ENCODE measurements around the gene HOMER2.

HOMER2 gene

DNA sequence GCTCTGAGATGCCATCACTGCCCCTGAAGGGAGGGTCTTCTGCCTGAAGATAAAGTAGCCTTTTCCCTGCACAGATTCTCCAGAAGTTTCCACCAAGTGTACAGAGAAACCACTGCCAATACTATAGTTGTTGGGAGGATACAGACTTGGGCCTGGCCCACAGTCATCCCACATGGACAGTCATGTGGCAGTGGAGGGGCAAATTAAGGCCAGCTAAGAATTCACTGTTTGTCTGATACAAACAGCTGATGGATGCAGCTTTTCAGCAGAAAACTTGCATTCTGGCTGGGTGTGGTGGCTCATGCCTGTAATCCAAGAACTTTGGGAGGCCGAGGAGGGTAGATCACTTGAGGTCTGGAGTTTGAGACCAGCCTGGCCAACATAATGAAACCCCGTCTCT, 22.1 kb downstream of the HOMER2 start:
- no peak for DNase-seq (ENCODE audit: low spot score)

DNA sequence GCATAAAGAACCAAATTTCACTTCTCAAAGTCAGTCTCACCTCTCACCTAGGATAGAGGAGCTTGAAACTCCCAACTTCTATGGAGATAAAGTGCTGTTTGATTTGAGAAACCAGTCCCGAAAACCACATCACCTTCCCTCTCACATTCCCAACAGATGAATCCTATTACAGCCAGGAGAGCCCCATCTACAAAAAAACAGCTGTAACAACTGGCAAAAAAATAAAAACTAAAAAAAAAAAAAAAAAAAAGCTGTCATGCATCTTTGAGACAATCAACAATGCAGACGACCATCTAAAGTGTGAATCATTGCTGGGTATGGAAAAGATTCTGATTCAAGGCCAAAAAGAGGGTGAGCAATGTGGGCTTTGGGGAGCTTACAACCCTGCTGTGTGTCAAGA, 23.8 kb downstream of the HOMER2 start:
- no peak for DNase-seq (ENCODE audit: low spot score)

DNA sequence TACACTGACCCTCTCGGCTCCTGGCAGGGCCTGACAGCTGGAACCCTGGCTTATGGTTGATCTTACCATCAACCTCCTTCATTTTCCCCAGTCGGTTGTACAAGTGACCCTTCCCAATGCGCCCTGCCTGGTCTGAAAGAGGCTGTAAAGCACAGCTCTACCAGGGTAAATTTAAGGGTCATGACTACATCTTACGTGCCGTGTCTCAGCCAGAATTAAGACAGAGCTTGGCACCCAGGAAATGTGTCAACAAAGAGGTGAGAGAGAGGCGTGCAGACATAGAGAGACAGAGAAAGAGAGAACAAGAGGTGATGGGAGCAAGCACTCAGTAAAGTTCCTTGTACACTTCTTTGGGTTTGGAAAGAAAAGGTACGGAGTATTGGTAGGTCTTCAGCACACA, 28.8 kb downstream of the HOMER2 start:
- no peak for DNase-seq (ENCODE audit: low spot score)

DNA sequence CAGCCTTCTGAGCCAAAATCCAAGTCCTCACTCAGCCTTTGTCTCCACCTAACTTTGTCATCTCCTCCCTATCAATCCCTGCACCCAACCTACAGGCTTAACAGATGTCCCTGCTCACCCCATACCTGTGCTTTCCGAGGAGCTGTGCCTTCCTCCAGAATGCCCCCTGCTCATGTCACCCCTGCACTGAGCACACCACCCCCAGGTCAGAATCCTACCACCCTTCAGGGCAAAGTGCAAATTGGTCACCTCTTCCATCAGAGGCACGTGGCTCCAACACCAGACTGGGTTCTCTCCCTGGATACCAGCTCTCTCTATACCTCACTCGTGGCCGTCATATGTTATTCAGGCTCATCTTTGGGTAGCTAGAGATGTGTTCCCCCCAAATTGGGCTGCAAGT, 29.8 kb downstream of the HOMER2 start:
- DNase-seq (ENCODE audit: low spot score): no peak

DNA sequence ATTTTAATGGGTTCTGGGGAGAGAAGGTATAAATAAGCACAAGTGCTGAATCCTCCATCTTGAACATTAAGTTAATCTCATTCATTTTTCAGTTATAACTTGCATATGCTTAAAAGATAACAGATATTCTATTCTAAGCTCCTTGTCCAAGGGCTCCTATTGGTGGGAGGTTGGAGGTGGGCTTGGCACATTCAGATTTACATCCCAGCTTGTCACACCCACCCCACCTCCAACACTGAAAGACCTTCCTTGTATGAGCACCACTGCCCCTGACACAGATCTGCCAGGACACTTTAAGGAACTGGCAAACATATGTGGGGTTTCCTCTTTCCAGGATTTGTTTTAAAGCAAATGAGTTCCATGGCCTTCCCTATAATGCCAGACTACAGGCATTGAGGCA, 30.6 kb downstream of the HOMER2 start:
- DNase-seq (ENCODE audit: low spot score): no peak

DNA sequence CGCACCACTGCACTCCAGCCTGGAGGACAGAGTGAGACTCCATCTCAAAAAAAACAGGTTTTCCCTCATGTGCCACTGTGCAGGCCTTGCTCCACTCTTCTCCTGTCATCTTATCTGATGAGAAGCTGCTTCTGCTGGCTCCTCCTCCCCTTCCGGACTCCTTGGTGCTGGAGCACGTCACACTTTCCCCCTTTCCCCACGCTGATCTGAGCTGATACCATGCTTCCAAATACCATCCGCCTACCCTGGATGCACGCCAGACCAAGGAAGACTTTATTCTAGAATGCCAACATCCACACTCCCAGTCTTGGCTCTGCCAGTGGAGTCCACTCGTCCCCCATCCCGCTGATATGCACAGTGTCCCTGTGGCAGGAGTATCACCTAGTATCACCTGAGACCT, 31.3 kb downstream of the HOMER2 start:
- no peak for DNase-seq (ENCODE audit: low spot score)

DNA sequence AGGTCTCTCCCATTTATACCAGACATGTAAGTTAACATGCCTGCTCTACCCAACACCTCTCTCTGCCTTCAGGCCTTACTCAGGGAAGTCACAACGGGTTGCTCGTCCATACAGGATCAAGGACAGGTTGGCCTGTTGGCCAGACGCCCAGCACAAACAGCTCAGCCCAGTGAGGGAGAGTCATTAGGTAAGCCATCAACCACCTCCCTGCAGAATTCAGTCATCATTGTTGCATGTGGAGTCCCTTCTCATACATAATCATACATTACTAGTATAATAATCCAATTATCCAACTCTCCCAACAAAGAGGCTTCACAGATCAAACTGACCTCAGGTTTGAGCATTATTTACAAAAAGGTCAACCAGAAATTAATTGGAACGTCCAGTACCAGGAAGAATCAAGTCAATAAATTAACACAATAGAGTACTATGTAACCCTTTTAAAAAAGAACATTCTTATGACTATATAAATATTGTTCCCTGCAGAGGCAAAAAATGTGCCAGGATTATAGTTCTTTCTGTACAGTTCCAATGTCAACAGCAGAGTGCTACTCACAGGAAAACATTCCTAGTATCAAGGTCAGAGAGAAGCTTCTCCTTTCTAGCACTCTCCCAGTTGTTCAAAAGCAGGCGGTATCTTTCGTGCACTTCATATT, 33.2 kb downstream of the HOMER2 start:
- DNase-seq (ENCODE audit: low spot score): no peak

DNA sequence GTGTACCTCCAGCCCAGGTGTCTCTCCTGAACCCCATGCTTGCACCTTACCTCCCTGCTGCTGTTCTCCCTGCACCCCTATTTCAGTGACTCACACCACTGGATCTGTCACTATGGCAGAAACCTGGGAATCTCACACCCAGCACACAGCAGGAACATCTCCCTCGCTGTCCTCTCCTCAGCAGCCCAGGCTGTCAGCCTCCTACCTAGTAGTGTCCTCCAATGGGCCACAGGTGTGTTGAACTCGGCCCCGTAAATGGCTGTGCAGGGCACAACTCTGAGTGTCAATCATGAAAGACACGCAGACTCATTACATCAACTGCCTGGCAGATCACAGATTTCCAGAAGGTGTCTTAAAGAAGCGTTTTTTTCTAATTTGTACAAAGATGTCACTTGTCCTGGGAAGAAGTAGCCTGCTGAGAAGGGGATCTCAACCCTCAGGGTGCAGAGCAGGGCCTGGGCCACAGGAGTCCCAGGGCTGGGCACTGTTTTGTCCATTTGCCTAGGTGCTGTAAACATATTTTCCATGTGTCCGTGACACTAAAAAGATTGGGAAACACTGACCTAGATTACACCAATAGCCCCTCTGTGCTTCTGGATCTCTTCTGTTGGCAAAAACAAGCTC, 33.8 kb downstream of the HOMER2 start:
- DNase-seq (ENCODE audit: low spot score): no peak

DNA sequence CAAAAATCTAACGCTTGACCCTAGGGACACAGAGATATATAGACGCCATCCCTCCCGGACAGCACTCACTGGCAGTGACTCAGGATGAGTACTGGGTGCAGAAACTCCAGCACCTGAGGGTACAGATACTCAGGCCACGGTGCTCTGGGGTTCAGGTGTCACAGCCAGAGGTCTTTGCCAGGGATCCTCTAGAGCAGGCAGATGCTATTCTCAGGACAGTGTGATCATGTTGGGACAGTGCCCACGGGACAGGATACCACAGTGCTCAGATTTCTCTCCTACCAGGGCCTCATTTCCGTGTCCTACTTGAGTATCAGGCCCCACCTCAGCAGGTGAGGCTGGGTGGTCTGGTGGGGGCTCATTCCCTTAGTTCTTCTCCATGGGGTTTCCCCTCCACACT, 34.4 kb downstream of the HOMER2 start:
- DNase-seq (ENCODE audit: low spot score): no peak

DNA sequence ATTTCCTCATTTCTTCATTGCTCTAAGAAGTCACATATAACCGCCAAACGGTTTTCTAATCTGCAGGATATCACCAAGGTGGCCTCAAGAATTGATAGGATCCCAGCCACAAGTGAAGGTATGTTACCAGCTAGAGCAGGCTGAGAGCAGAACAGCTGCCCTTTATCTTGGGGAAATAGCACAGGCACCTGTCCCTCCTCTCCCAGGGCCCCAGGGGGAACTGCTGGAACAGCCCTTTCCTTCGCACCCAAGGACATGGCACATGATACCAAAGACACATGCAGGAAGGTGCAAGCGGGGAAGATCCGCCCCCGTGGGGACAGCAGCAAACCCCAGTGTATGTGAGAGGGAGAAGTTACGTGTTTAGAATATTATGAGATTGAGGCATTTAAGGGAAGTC, 35.3 kb downstream of the HOMER2 start:
- no peak for DNase-seq (ENCODE audit: low spot score)

DNA sequence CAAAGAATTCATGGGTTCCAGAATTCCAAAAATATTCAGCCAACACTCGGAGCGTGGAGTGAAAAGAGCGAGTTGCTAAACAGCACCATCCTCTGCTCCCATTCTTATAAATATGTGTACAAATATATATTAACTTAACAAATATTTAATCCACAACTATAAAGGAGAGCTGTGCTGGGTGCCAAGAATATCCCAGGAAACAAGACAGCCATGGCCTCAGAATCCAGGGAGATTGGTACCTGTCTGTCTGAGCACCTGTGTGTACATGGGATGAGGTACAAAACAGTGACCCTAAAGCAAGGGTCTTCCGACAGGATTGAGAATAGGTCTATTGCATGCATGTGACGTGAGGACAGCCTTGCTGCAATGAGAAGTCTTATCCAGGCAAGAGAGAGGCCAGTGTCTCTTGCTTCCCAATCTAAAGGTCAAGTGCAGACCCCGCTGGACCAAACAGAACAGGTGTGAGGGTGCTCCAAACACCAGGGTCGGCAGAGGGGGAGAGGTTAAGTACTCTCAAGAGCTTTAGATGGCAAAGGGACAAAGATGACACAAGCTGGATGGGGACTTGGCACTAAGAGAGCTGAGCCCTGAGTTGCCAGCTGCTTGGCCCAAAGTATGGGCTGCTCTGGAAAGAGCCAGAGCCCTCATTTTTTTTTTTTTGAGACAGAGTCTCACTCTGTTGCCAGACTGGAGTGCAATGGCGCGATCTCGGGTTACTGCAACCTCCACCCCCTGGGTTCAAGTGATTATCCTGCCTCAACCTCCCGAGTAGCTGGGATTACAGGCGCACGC, 36.2 kb downstream of the HOMER2 start:
- DNase-seq (ENCODE audit: low spot score): no peak

DNA sequence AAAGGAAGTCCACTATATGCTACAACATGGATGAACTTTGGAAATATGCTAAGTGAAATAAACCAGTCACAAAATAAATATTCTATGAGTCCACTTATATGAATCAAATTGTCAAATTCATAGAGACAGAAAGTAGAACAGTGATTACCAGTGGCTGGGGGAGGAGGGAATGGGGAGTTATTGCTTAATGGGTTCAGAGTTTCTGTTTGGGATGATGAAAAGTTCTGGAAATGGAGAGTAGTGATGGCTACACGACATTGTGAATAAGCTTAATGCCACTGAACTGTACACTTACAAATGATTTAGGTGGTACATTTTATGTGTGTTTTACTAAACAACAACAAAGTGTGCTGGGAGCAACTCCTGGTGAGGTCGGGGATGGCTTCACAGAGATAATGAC, 38.1 kb downstream of the HOMER2 start:
- no peak for DNase-seq (ENCODE audit: low spot score)

DNA sequence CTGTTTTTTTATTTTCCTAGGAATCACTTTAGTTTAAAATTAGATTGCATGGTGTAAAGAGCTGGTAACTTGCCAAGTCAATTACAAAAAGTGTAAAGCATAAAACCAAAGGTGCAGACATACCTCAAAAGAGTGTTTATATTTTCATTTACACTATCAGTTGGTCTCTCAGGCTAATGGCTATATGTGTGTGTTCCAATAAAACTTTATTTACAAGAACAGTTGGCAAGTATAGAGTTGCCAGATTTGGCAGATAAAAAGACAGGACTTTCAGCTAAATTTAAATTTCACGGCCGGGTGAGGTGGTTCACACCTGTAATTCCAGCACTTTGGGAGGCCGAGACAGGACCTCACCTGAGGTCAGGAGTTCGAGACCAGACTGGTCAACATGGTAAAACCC, 41.1 kb downstream of the HOMER2 start:
- no peak for DNase-seq (ENCODE audit: low spot score)

DNA sequence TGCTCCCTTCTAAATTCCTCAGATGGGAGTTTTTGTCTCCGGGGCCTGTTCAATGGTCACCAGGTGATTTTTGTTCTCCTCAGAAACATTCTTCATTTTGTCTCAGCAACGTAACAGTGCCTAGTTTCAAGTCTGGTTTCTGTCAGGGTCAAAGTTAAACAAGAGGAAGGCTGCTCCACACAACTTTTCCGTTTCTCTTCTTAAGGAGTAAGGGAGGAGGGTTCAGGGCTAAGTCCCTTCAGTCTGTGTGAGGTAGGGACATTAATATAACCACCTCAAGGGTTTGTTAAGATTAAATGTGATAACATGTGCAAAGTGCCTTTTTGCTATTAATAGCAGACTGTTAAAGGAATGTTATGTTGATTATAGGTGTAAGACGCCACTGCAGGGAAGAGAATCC, 41.8 kb downstream of the HOMER2 start:
- DNase-seq (ENCODE audit: low spot score): no peak

DNA sequence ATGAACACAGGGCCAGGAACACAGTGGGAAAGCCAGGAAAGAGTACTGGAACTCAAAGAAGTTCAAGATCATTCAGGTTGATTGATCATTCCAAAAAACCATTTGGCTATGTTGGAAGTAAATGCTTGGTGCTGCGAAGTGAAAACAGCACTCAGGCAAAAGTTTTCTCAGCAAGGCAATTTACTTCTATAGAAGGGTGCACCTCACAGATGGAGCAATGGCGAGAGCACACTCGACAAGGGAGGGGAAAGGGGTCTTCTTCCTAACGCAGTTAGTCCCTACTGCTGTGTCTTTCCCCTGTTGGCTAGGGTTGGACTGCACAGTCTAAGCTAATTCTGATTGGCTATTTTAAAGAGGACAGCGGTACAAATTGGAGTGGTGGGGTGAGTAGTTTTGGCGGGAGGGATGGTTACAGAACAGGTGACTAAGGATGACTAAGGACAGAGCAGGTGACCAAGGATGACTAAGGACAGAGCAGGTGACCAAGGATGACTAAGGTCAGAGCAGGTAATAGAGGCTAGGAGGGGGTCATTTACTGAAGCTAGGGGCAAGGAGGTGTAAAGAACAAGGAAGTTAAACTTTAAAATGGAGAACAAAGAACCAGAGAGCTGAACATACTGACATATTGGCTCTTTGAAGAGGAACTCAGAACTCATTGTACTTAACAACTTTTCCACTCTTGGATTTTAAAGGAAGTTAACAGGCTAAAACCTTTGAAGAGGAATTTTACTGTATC, 43.3 kb downstream of the HOMER2 start:
- no peak for DNase-seq (ENCODE audit: low spot score)

DNA sequence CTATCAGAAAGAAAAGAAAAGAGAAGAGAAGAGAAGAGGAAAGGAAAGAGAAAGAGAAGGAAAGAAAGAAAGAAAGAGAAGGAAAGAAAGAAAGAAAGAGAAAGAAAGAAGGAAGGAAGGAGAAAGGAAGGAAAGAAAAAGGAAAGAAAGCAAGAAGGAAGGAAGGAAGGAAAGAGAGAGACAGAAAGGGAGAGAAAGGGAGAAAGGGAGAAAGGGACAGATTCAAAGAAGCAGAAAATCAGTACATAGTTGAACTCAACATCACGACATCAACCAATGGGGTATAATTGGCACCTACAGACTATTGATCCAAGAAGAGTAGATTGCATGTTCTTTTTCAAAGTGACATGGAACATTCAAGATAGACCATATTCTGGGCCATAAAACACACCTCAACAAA, 45.2 kb downstream of the HOMER2 start:
- DNase-seq (ENCODE audit: low spot score): no peak

DNA sequence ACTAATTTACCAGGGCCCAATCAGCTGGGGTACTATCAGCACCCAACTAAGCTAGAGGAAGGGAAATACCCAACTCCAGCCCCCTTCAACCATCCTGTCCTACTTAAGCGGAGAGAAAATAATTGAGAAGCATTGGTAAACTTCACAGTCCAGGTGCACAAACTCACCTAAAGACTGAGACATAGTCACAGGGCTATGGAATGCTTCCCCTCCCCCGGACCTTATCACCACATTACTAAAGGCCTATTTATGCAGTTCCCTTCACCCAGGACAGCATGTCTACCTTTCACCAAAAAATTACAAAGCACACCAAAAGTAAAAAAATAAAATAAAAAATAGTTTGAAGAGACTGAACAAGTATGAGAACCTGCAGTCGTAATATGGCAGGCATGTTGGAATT, 47.9 kb downstream of the HOMER2 start:
- no peak for DNase-seq (ENCODE audit: low spot score)

DNA sequence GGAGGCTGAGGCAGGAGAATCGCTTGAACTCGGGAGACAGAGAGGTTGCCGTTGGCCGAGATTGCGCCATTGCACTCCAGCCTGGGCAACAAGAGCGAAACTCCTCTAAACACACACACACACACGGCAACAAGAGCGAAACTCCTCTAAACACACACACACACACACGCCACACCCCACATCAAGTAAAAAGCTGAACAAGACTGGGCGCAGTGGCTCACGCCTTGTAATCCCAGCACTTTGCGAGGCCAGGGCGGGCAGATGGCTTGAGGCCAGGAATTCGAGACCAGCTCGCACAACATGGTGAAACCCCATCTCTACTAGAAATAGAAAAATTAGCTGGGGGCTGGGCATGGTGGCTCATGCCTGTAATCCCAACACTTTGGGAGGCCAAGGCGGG, 49.0 kb downstream of the HOMER2 start:
- no peak for DNase-seq (ENCODE audit: low spot score)

DNA sequence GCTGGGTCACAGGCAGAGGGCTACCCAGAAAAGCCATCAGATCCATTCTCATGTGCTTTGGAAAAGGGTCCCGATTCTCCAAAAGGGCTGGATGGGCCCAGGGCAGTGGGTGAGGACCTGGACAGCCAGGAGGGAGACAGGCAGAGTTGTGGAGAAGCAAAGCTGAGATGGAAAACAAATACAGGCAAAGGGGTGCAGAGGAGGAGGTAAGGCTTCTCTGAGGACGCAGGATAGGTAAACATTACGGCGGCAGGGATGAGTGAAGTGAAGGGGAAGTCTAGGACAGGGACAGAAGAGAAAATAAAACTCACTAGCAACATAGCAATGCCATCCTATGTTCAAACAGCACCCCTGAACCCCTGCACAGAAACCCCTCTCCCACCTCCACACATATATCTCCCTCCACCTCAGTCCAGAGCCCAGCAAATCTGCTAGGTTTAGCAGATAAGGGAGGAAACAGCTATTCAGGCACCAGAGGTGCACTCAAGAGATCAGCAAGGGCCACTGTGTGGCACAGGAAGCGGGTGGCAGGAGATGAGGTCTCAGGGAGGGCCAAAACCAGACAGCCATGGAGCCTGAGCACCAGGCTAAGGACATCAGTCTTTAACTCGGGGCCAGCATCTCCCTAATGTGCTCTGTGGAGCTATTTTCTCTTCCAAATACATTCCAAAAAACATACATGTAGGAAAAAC, 51.3 kb downstream of the HOMER2 start:
- no peak for DNase-seq (ENCODE audit: low spot score)

DNA sequence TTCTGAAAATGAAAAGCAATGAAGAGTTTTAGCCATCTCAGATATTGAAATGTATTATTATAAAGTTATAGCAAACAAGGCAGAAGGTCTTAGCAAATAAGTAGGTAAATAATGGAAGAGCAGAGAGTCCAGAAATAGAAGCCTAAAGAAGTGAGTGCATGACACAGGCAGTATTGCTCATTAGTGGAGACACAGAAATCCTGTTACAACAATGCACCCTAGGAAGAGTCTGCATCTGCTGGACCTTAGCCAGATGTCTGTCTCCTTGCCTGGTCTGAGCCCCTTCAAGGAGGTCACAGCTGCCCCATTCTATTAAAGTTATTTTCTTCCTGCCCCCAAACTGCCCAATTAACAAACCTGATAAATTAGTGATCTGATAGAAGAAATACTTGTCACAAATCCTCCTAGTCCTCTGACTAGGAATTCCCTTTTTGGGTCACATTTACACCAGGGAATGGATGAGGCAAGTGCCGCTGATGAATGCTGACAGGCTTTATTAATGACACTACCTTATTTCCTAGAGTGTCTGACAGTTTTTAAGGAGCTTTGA, 51.9 kb downstream of the HOMER2 start:
- DNase-seq (ENCODE audit: low spot score): no peak

DNA sequence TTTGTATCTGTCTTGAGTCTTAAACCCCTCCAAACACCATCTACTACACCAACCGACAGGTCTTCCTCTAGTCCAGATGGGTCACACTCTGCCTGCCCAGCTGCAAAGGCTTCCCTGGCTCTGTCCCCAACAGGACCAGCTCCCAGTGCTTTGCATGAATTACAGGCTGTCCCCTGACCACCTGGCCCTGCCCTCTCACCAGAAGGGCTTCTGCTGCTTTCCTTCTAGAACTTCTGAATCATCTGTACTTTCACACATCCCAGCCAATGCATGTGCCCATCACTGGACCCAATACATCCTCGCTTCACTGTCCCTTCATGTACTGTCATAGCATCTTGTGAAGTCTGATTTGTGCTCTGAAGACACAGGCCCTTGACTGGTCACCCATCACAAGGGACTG, 53.6 kb downstream of the HOMER2 start:
- no peak for DNase-seq (ENCODE audit: low spot score)

DNA sequence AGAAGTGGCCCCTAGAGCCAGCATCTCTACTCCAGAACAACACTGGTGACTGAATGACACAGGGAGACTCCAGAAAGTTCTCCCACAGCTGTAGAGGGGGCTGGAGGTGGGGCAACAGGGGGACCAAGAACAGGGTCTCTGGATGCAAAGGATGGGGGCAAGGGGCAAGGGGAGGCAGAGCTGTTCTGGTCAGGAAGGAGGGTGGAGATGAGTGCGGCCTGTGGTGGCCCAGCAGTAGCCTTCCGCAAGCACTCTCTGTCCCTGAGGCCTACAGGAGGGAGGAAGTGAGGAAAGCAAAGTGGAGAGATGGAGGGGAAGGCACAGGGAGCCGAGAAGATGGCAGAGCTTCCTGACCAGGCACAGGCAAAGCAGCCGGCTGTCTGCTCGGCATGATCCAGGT, 56.5 kb downstream of the HOMER2 start:
- DNase-seq (ENCODE audit: low spot score): no peak
